OCI-LY3 (cell line): Measurements from ENCODE around the gene CCDC144A.
A peak's percentile ranks its signal among the peaks of the same experiment; 100 is the strongest.
"Not testable (repeated sequence)": the region's sequence is repeated elsewhere in the genome, so short reads cannot be mapped to it uniquely, and the experiment has no call there.

Source experiments
- EZH2phosphoT487 ChIP-seq: fragments of 200-600 bp; shearing (Covaris generic); IDR thresholded peaks from 2 replicates; pipeline ENCODE4 v1.6.1; 2018; ENCODE audit warnings: antibody characterized with exemption, mixed run types, low read depth
- TF ChIP-seq, protein P1 (sequence below): fragments of 200-600, 300-600 bp; sonication (generic); IDR thresholded peaks from 2 replicates; pipeline ENCODE4 v1.5.1; 2014; ENCODE audit warnings: antibody characterized with exemption, low read length, low read depth

DNA sequence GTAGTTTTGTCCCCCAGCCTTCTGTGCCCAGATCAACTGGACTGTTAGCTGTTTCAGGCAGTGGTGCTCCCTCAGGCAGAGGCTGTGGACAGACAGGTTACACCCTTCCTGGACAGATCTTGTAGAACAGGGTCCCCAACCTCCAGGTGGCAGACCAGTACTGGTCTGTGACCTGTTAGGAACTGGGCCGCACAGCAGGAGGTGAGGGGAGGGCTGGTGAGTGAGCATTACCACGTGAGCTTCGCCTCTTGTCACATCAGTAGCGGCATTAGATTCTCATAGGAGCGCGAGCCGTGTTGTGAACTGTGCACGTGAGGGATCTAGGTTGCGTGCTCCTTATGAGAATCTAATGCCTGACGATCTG lies 61.9 kb downstream of the CCDC144A start:
- TF ChIP-seq, protein P1, sequence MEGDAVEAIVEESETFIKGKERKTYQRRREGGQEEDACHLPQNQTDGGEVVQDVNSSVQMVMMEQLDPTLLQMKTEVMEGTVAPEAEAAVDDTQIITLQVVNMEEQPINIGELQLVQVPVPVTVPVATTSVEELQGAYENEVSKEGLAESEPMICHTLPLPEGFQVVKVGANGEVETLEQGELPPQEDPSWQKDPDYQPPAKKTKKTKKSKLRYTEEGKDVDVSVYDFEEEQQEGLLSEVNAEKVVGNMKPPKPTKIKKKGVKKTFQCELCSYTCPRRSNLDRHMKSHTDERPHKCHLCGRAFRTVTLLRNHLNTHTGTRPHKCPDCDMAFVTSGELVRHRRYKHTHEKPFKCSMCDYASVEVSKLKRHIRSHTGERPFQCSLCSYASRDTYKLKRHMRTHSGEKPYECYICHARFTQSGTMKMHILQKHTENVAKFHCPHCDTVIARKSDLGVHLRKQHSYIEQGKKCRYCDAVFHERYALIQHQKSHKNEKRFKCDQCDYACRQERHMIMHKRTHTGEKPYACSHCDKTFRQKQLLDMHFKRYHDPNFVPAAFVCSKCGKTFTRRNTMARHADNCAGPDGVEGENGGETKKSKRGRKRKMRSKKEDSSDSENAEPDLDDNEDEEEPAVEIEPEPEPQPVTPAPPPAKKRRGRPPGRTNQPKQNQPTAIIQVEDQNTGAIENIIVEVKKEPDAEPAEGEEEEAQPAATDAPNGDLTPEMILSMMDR: peak; percentile 4; the same call in 1 of the 2 replicates
- TF ChIP-seq EZH2phosphoT487: not testable (repeated sequence)
